ENCODE results near the gene BCL2L12.

BCL2L12 gene

GRCh38 chr19:49654581-49654980 lies 11.2 kb upstream of the BCL2L12 start:
- no peak for TF ChIP-seq CTCF (IDR thresholded peaks at IDR 0.05; ENCODE audit: insufficient read depth, low read length, poor library complexity, severe bottlenecking)
- DNase-seq (ENCODE audit: extremely low read depth, insufficient read length): no peak
- Histone ChIP-seq H3K27me3 (replicated peaks; ENCODE audit: control insufficient read depth, insufficient read depth, low read length) (no peaks in the 10 kb centered on the region), H3K36me3 (ENCODE audit: control insufficient read depth, insufficient read depth, low read length) (peaks cover 56% of the 10 kb centered on the region), H3K4me3 (replicated peaks; ENCODE audit: low read depth, low read length) (no peak overlapping the region)

- Histone ChIP-seq H3K27me3 (replicated peaks; ENCODE audit: control insufficient read depth, insufficient read depth, low read length) (no peaks in the 10 kb centered on the region), H3K4me3 (replicated peaks; ENCODE audit: low read depth, low read length) (no peak overlapping the region), H3K36me3 (ENCODE audit: control insufficient read depth, insufficient read depth, low read length) (peaks cover 54% of the 10 kb centered on the region)
- no peak for TF ChIP-seq CTCF (IDR thresholded peaks at IDR 0.05; ENCODE audit: insufficient read depth, low read length, poor library complexity, severe bottlenecking)
- DNase-seq (ENCODE audit: extremely low read depth, insufficient read length): no peak
Measured at GRCh38 chr19:49655570-49656455, 9.9 kb upstream of the BCL2L12 start.

- DNase-seq (ENCODE audit: extremely low read depth, insufficient read length): no peak
- no peak for TF ChIP-seq CTCF (IDR thresholded peaks at IDR 0.05; ENCODE audit: insufficient read depth, low read length, poor library complexity, severe bottlenecking)
- Histone ChIP-seq H3K36me3 (ENCODE audit: control insufficient read depth, insufficient read depth, low read length) (peaks cover 59% of the 10 kb centered on the region), H3K4me3 (replicated peaks; ENCODE audit: low read depth, low read length) (no peak overlapping the region), H3K27me3 (replicated peaks; ENCODE audit: control insufficient read depth, insufficient read depth, low read length) (no peaks in the 10 kb centered on the region)
Measured at GRCh38 chr19:49656456-49657109, 9.2 kb upstream of the BCL2L12 start.

- Histone ChIP-seq H3K36me3 (ENCODE audit: control insufficient read depth, insufficient read depth, low read length) (peaks cover 67% of the 10 kb centered on the region), H3K4me3 (replicated peaks; ENCODE audit: low read depth, low read length) (no peak overlapping the region), H3K27me3 (replicated peaks; ENCODE audit: control insufficient read depth, insufficient read depth, low read length) (no peaks in the 10 kb centered on the region)
- no peak for TF ChIP-seq CTCF (IDR thresholded peaks at IDR 0.05; ENCODE audit: insufficient read depth, low read length, poor library complexity, severe bottlenecking)
- no peak for DNase-seq (ENCODE audit: extremely low read depth, insufficient read length)
Measured at GRCh38 chr19:49657493-49658138, 8.1 kb upstream of the BCL2L12 start.

- H3K27me3 ChIP-seq (replicated peaks; ENCODE audit: control insufficient read depth, insufficient read depth, low read length): no peaks in the 10 kb centered on the region
- H3K36me3 ChIP-seq (ENCODE audit: control insufficient read depth, insufficient read depth, low read length): peaks cover 67% of the 10 kb centered on the region
- TF ChIP-seq CTCF (IDR thresholded peaks at IDR 0.05; ENCODE audit: insufficient read depth, low read length, poor library complexity, severe bottlenecking): no peak
- DNase-seq (ENCODE audit: extremely low read depth, insufficient read length): no peak
- H3K4me3 ChIP-seq (replicated peaks; ENCODE audit: low read depth, low read length): no peak overlapping the region
Measured at GRCh38 chr19:49658139-49658517, 7.6 kb upstream of the BCL2L12 start.
